HepG2 (cell line): ENCODE results near the gene XG. TPM values are rescaled to one million over a fixed set of nuclear protein-coding genes. Genes with fewer than 3 reads are reported as not detected.
"Not testable (repeated sequence)": the region's sequence is repeated elsewhere in the genome, so short reads cannot be mapped to it uniquely, and the experiment has no call there.

ENCODE experiments used
- ATAC-seq: fragments of 200-7000 bp; cut with Tn5 transposase; 3 replicates; pipeline ENCODE4 v1.9.1; 2020; ENCODE audit warnings: mild to moderate bottlenecking, moderate library complexity
- BruUV-seq: library from RNA; stranded (reverse); fragments of 400-500 nt; replicated peaks from 2 replicates; lab custom pipeline; 2021; lab: Mats Ljungman, UMichigan
- CTCF ChIA-PET: fragments of 300-600 bp; formaldehyde crosslinking; extraction: SDS; loops from one replicate; lab custom pipeline; 2021; ENCODE audit warnings: low total read pairs, inconsistent platforms, low intra/inter-chr PET ratio; lab: Yijun Ruan, JAX
- POLR2A ChIA-PET: fragments of 350-600 bp; sonication (Branson Sonifier 250); formaldehyde crosslinking; loops from one replicate; lab custom pipeline; 2020; ENCODE audit warnings: antibody characterized with exemption, inconsistent platforms; lab: Yijun Ruan, JAX
- DNase-seq: peaks from one replicate; pipeline ENCODE4 v3.0.0-alpha.2; 2015; ENCODE audit warnings: low spot score
- FAIRE-seq: peaks from 3 replicates; lab custom pipeline; 2011; peaks lifted over from hg19 to GRCh38; lab: Jason Lieb, UNC
- H2AFZ ChIP-seq: one replicate; pipeline ENCODE4 v1.6.1; 2011; ENCODE audit warnings: low read length, inconsistent platforms
- H3K27ac ChIP-seq: fragments of 300-600 bp; 3 replicates; pipeline ENCODE4 v1.8.0; 2011; ENCODE audit warnings: mixed run types, mild to moderate bottlenecking, mixed read lengths, low read length, inconsistent platforms; ENCODE audit not compliant: insufficient read depth; ENCODE audit errors: extremely low read length
- H3K27me3 ChIP-seq, 2 experiments: fragments of 200-600 bp in 1 of 2; 2 replicates in 1 of 2; 3 replicates in 1 of 2; pipeline versions ENCODE4 v1.6.0 to v1.8.0; 2011; ENCODE audit warnings: low read length in 2 of 2, mild to moderate bottlenecking in 2 of 2, moderate library complexity in 2 of 2, inconsistent platforms in 1 of 2; ENCODE audit not compliant: insufficient read depth in 2 of 2, control insufficient read depth in 1 of 2
- H3K36me3 ChIP-seq, 2 experiments: fragments of 200-600 bp in 1 of 2; replicated peaks in 1 of 2; 2 replicates in 1 of 2; 3 replicates in 1 of 2; pipeline versions ENCODE4 v1.5.1 to v1.8.0; 2011; ENCODE audit warnings: low read length in 2 of 2, inconsistent platforms in 1 of 2; ENCODE audit not compliant: insufficient read depth in 2 of 2, control insufficient read depth in 1 of 2
- H3K4me1 ChIP-seq: 2 replicates; pipeline ENCODE4 v1.5.1; 2012; ENCODE audit warnings: low read length, inconsistent platforms; ENCODE audit not compliant: insufficient read depth
- H3K4me2 ChIP-seq: 2 replicates; pipeline ENCODE4 v1.6.0; 2011; ENCODE audit warnings: low read depth, low read length, inconsistent platforms
- H3K4me3 ChIP-seq, 3 experiments: fragments of 200-600 bp in 1 of 3; sonication (generic), shearing (Covaris generic) in 1 of 3; replicated peaks in 1 of 3; 2 replicates each; pipeline ENCODE4 v1.5.1; 2011 to 2016; ENCODE audit warnings: low read length in 3 of 3, inconsistent platforms in 2 of 3, low read depth in 2 of 3, mild to moderate bottlenecking in 2 of 3, control low read depth in 1 of 3, mixed read lengths in 1 of 3; ENCODE audit not compliant: insufficient read depth in 1 of 3
- H3K79me2 ChIP-seq: one replicate; pipeline ENCODE4 v1.6.1; 2011; ENCODE audit warnings: low read length, inconsistent platforms; ENCODE audit not compliant: insufficient read depth
- H3K9ac ChIP-seq: 2 replicates; pipeline ENCODE4 v1.6.0; 2011; ENCODE audit warnings: mild to moderate bottlenecking, low read depth, low read length, inconsistent platforms; ENCODE audit not compliant: insufficient read depth
- H3K9me3 ChIP-seq: 2 replicates; pipeline ENCODE4 v1.5.1; 2012; ENCODE audit warnings: mild to moderate bottlenecking, low read length
- H4K20me1 ChIP-seq: 2 replicates; pipeline ENCODE4 v1.6.0; 2011; ENCODE audit warnings: inconsistent platforms, mild to moderate bottlenecking, low read length, moderate library complexity; ENCODE audit not compliant: insufficient read depth
- ATF2 ChIP-seq: sonication (generic); formaldehyde crosslinking; IDR thresholded peaks from 2 replicates; pipeline ENCODE4 v1.4.0; 2020; ENCODE audit warnings: missing genetic modification reagents
- CCDC6 ChIP-seq: sonication (generic); formaldehyde crosslinking; IDR thresholded peaks from 2 replicates; pipeline ENCODE4 v1.8.1; 2022; ENCODE audit warnings: mild to moderate bottlenecking, missing genetic modification reagents, moderate library complexity
- DNMT3B ChIP-seq: conservative IDR thresholded peaks from 2 replicates; pipeline ENCODE4 v1.6.1; 2016; ENCODE audit warnings: missing biosample characterization, control low read depth
- DRAP1 ChIP-seq: IDR thresholded peaks from 2 replicates; pipeline ENCODE4 v1.6.1; 2016; ENCODE audit warnings: missing genetic modification reagents, missing compliant biosample characterization
- HDAC1 ChIP-seq: sonication (generic); formaldehyde crosslinking; IDR thresholded peaks from 2 replicates; pipeline ENCODE4 v1.5.1; 2020; ENCODE audit warnings: mild to moderate bottlenecking, missing genetic modification reagents
- HMGXB4 ChIP-seq, 2 experiments: sonication (generic) in 1 of 2; formaldehyde crosslinking in 1 of 2; IDR thresholded peaks; 2 replicates each; pipeline versions ENCODE4 v1.4.0 to v1.6.1; 2018 to 2020; ENCODE audit warnings: missing genetic modification reagents in 2 of 2, borderline replicate concordance in 1 of 2, low read depth in 1 of 2, mild to moderate bottlenecking in 1 of 2, missing biosample characterization in 1 of 2
- MATR3 ChIP-seq: sonication (generic); formaldehyde crosslinking; IDR thresholded peaks from 2 replicates; pipeline ENCODE4 v1.4.0; 2020; ENCODE audit warnings: missing genetic modification reagents
- MYNN ChIP-seq: sonication (generic); formaldehyde crosslinking; IDR thresholded peaks from 2 replicates; pipeline ENCODE4 v1.4.0; 2020; ENCODE audit warnings: mild to moderate bottlenecking, low read depth, missing genetic modification reagents
- SALL2 ChIP-seq: sonication (generic); formaldehyde crosslinking; IDR thresholded peaks from 2 replicates; pipeline ENCODE4 v1.8.1; 2023; ENCODE audit warnings: mild to moderate bottlenecking, missing genetic modification reagents, inconsistent platforms
- SP140L ChIP-seq: sonication (generic); formaldehyde crosslinking; IDR thresholded peaks from 2 replicates; pipeline ENCODE4 v1.4.0; 2020; ENCODE audit warnings: missing genetic modification reagents, borderline replicate concordance
- ZNF567 ChIP-seq: sonication (generic); formaldehyde crosslinking; IDR thresholded peaks from 2 replicates; pipeline ENCODE4 v1.8.1; 2023; ENCODE audit warnings: mild to moderate bottlenecking, missing genetic modification reagents, borderline replicate concordance
- ZNF660 ChIP-seq: sonication (generic); formaldehyde crosslinking; IDR thresholded peaks from 2 replicates; pipeline ENCODE4 v1.5.1; 2020; ENCODE audit warnings: mild to moderate bottlenecking, low read depth, missing genetic modification reagents, borderline replicate concordance
- WGBS: methylation state at CpG from one replicate; pipeline ENCODE4 v1.1.6; 2017; ENCODE audit warnings: low lambda C conversion rate; 5-methylcytosine and 5-hydroxymethylcytosine counted together
- in situ Hi-C: cut with HindIII; loops from 2 replicates; pipeline ENCODE4 v1.10.0; 2017; ENCODE audit warnings: low pct_unique_long_range_greater_than_20kb; ENCODE audit not compliant: extremely low pct_ligation_motif_present
- intact Hi-C: fragments of 100-400 bp; cut with micrococcal nuclease; formaldehyde crosslinking; loops from one replicate; pipeline ENCODE4 v1.10.0; 2022; ENCODE audit not compliant: unreplicated experiment
- polyA plus RNA-seq, 8 experiments: library from polyadenylated mRNA; depleted of rRNA in 3 of 8; stranded (reverse) in 7 of 8; unstranded in 1 of 8; fragments of >200 nt; fragmentation: Illumina TruSeq in 4 of 8; extraction: Trizol in 4 of 8; gene quantifications; 2 replicates each; pipeline versions ENCODE4 v1.2.1 to v1.2.3, GENCODE V29; 2011 to 2016; ENCODE audit warnings: low read depth in 4 of 8, missing spikeins in 1 of 8, mixed read lengths in 1 of 8; ENCODE audit not compliant: insufficient read depth in 1 of 8
- total RNA-seq, 5 experiments: library from RNA; depleted of rRNA; stranded (reverse); fragments of >200 nt; fragmentation: Illumina TruSeq; extraction: Trizol; gene quantifications; 2 replicates each; pipeline ENCODE4 v1.2.3, GENCODE V29; 2016; ENCODE audit warnings: low read depth in 1 of 5

The XG gene
- total and polyA plus RNA-seq, 2 of the 13 experiments (the other 11 are each of a cell fraction or from before 2014, with no cell fraction given) = not detected

- TF ChIP-seq ZNF660 (CRISPR knock-in tag) = no peak
- TF ChIP-seq, all 625 proteins: peak for 5
These were observed 4.7 kb downstream of the XG start (continued) for GRCh38 chrX:2756548-2756947.

- 0% methylated on average over 2 of the region's 2 CpGs for WGBS
- ChIA-PET CTCF (no interaction called here), POLR2A (no interaction called here)
- no TSS peak for BruUV-seq
- in situ Hi-C loops (no loop called here), intact Hi-C loops (loop anchor here (10.0 kb wide), 1 partner anchor 56 kb away; no protein-coding TSS in a partner anchor)
- Histone ChIP-seq H3K4me2 (no peak overlapping the region), H2AFZ (no peak overlapping the region), H3K36me3 (no peaks in the 10 kb centered on the region), H3K4me1 (peaks cover 16% of the 10 kb centered on the region), H3K27me3 (no peaks in the 10 kb centered on the region), H3K79me2 (no peaks in the 10 kb centered on the region), H4K20me1 (no peaks in the 10 kb centered on the region), H3K9me3 (no peaks in the 10 kb centered on the region), H3K9ac (no peak overlapping the region), H3K27ac (no peak overlapping the region), H3K4me3 (no peak overlapping the region)
- FAIRE-seq (no peak), DNase-seq (no peak), ATAC-seq (no peak)
- TF ChIP-seq DNMT3B (CRISPR knock-in tag) (no peak), ZNF567 (CRISPR knock-in tag) (no peak), SP140L (no peak), HDAC1 (CRISPR knock-in tag) (no peak), ATF2 (CRISPR knock-in tag) (no peak), HMGXB4 (CRISPR knock-in tag; IDR thresholded peaks at IDR 0.05; ENCODE audit: borderline replicate concordance in 1 of 2, low read depth in 1 of 2) (no peak), DRAP1 (CRISPR knock-in tag) (no peak), MATR3 (CRISPR knock-in tag) (no peak), SALL2 (no peak), MYNN (CRISPR knock-in tag) (no peak), CCDC6 (CRISPR knock-in tag) (no peak)
These were observed 9.4 kb downstream of the XG start for GRCh38 chrX:2761246-2761645.

GRCh38 chrX:2762671-2763070, 10.8 kb downstream of the XG start:
- H3K4me3 ChIP-seq, BruUV-seq, DNase-seq, FAIRE-seq, H3K79me2 ChIP-seq, H3K4me2 ChIP-seq, H3K9ac ChIP-seq, H3K27me3 ChIP-seq, H2AFZ ChIP-seq, ATAC-seq, CTCF ChIA-PET, H3K9me3 ChIP-seq, H4K20me1 ChIP-seq, H3K36me3 ChIP-seq, H3K27ac ChIP-seq, POLR2A ChIA-PET, in situ Hi-C loops: not testable (repeated sequence)
- intact Hi-C loops = loop anchor here (10.0 kb wide), 1 partner anchor 58 kb away; no protein-coding TSS in a partner anchor
- WGBS = 40% methylated on average over 4 of the region's 4 CpGs
- peaks cover 18% of the 10 kb centered on the region for H3K4me1 ChIP-seq
